K562 (cell line): Measurements from ENCODE around the gene SYTL5. TPM values are rescaled to one million over a fixed set of nuclear protein-coding genes. Genes with fewer than 3 reads are reported as not detected.

Experiments used
- ATAC-seq: fragments of 200-7000 bp; cut with Tn5 transposase; 3 replicates; pipeline ENCODE4 v1.9.1; 2020; ENCODE audit warnings: moderate library complexity
- BruUV-seq: library from RNA; stranded (reverse); fragments of 400-500 nt; replicated peaks from 2 replicates; lab custom pipeline; 2021; lab: Mats Ljungman, UMichigan
- CTCF ChIA-PET: fragments of 300-600 bp; formaldehyde crosslinking; extraction: SDS; loops from one replicate; lab custom pipeline; 2021; ENCODE audit warnings: low intra/inter-chr PET ratio; lab: Yijun Ruan, JAX
- POLR2A ChIA-PET: fragments of 300-600, 350-650 bp; sonication (Branson Sonifier 250); formaldehyde crosslinking; extraction: SDS; loops from one replicate; lab custom pipeline; 2021; ENCODE audit warnings: antibody characterized with exemption, inconsistent platforms; lab: Yijun Ruan, JAX
- DNase-seq, 4 experiments: peaks; one replicate each; pipeline versions ENCODE4 v3.0.0 to v3.0.0-alpha.2; 2011 to 2018; ENCODE audit warnings: low spot score in 3 of 4, mixed read lengths in 3 of 4; ENCODE audit errors: extremely low read depth in 1 of 4
- FAIRE-seq: peaks from 2 replicates; lab custom pipeline; 2011; peaks lifted over from hg19 to GRCh38; lab: Jason Lieb, UNC
- H2AFZ ChIP-seq: 2 replicates; pipeline ENCODE4 v1.6.0; 2011; ENCODE audit warnings: low read depth, low read length, control low read depth, inconsistent platforms
- H3K27ac ChIP-seq: fragments of 200-600 bp; 3 replicates; pipeline ENCODE4 v1.8.0; 2011; ENCODE audit warnings: low read depth, mild to moderate bottlenecking, control low read depth, inconsistent platforms, low read length, moderate library complexity, mixed read lengths; ENCODE audit errors: extremely low read depth
- H3K27me3 ChIP-seq, 2 experiments: fragments of 300-600 bp in 1 of 2; 2 replicates in 1 of 2; 3 replicates in 1 of 2; pipeline versions ENCODE4 v1.6.0 to v1.8.0; 2011; ENCODE audit warnings: inconsistent platforms in 2 of 2, low read length in 2 of 2, mild to moderate bottlenecking in 1 of 2, mixed read lengths in 1 of 2, moderate library complexity in 1 of 2; ENCODE audit not compliant: control insufficient read depth in 2 of 2, insufficient read depth in 2 of 2
- H3K36me3 ChIP-seq: fragments of 300-600 bp; 3 replicates; pipeline ENCODE4 v1.8.0; 2011; ENCODE audit warnings: mild to moderate bottlenecking, low read length, inconsistent platforms; ENCODE audit not compliant: control insufficient read depth, insufficient read depth
- H3K4me1 ChIP-seq, 2 experiments: fragments of 200-600 bp in 1 of 2; replicated peaks in 1 of 2; 2 replicates in 1 of 2; 3 replicates in 1 of 2; pipeline versions ENCODE4 v1.5.1 to v1.8.0; 2011; ENCODE audit warnings: inconsistent platforms in 2 of 2, low read length in 2 of 2, mild to moderate bottlenecking in 1 of 2, mixed read lengths in 1 of 2, moderate library complexity in 1 of 2; ENCODE audit not compliant: control insufficient read depth in 2 of 2, insufficient read depth in 2 of 2
- H3K4me2 ChIP-seq: 2 replicates; pipeline ENCODE4 v1.6.1; 2011; ENCODE audit warnings: low read length, control low read depth, inconsistent platforms, mixed read lengths; ENCODE audit not compliant: insufficient read depth
- H3K4me3 ChIP-seq: fragments of 200-600 bp; sonication (generic), shearing (Covaris generic); 2 replicates; pipeline ENCODE4 v1.5.1; 2016; ENCODE audit warnings: control low read depth, inconsistent platforms
- H3K79me2 ChIP-seq: fragments of 200-600 bp; 3 replicates; pipeline ENCODE4 v1.8.0; 2011; ENCODE audit warnings: low read length, inconsistent platforms; ENCODE audit not compliant: control insufficient read depth, insufficient read depth
- H3K9ac ChIP-seq, 2 experiments: 2 replicates each; pipeline versions ENCODE4 v1.6.0 to v1.6.1; 2011; ENCODE audit warnings: low read depth in 2 of 2, low read length in 2 of 2, control low read depth in 1 of 2, inconsistent platforms in 1 of 2, mild to moderate bottlenecking in 1 of 2, mixed read lengths in 1 of 2; ENCODE audit not compliant: insufficient read depth in 1 of 2
- H3K9me1 ChIP-seq: one replicate; pipeline ENCODE4 v1.6.0; 2011; ENCODE audit warnings: inconsistent platforms, mild to moderate bottlenecking, low read length, moderate library complexity; ENCODE audit not compliant: control insufficient read depth, insufficient read depth
- H3K9me3 ChIP-seq: replicated peaks from 2 replicates; pipeline ENCODE4 v1.5.1; 2011; ENCODE audit warnings: low read depth, low read length, inconsistent platforms; ENCODE audit not compliant: control insufficient read depth, insufficient read depth
- H4K20me1 ChIP-seq: replicated peaks from 2 replicates; pipeline ENCODE4 v1.6.1; 2011; ENCODE audit warnings: low read length, inconsistent platforms, mixed read lengths; ENCODE audit not compliant: control insufficient read depth, insufficient read depth
- ARHGAP35 ChIP-seq: fragments of 450-650 bp; IDR thresholded peaks from 2 replicates; pipeline ENCODE4 v1.6.1; 2018; ENCODE audit not compliant: partially characterized antibody
- CBFA2T2 ChIP-seq: fragments of 450-650 bp; conservative IDR thresholded peaks from 2 replicates; pipeline ENCODE4 v1.6.1; 2017; ENCODE audit warnings: mild to moderate bottlenecking
- HNRNPH1 ChIP-seq: fragments of 200-400 bp; formaldehyde crosslinking; optimal IDR thresholded peaks from 2 replicates; pipeline ENCODE3; 2017; ENCODE audit warnings: low read depth, mild to moderate bottlenecking, low read length, moderate library complexity
- RFX7 ChIP-seq: fragments of 250-450 bp; sonication (Bioruptor Pico); IDR thresholded peaks from 2 replicates; pipeline ENCODE4 v1.5.1; 2021; ENCODE audit warnings: mild to moderate bottlenecking
- SREBF1 ChIP-seq: fragments of 150-350 bp; IDR thresholded peaks from 2 replicates; pipeline ENCODE4 v1.6.1; 2014; ENCODE audit warnings: antibody characterized with exemption, low read depth, low read length, borderline replicate concordance
- WGBS: fragments of 100-300 bp; shearing (Covaris generic); methylation state at CpG from one replicate; pipeline ENCODE4 v1.1.6; 2016; ENCODE audit warnings: low coverage, mixed read lengths; ENCODE audit not compliant: insufficient coverage; ENCODE audit errors: missing lambda C conversion rate; 5-methylcytosine and 5-hydroxymethylcytosine counted together
- in situ Hi-C: fragments of 300-500 bp; cut with MboI; formaldehyde crosslinking; loops from 4 replicates; pipeline ENCODE4 v1.15.0; 2018; ENCODE audit warnings: inconsistent platforms, mixed read lengths
- intact Hi-C: fragments of 100-400 bp; cut with micrococcal nuclease; formaldehyde crosslinking; loops from 2 replicates; pipeline ENCODE4 v1.14.2; 2022
- polyA plus RNA-seq, 8 experiments: library from polyadenylated mRNA; depleted of rRNA in 4 of 8; stranded (reverse) in 5 of 8; unstranded in 3 of 8; fragments of >200 nt; fragmentation: Nextera tagmentation in 2 of 8; fragmentation: Illumina TruSeq in 1 of 8; extraction: Ambion mirVana in 2 of 8; extraction: Trizol in 1 of 8; gene quantifications; 2 replicates each; pipeline versions ENCODE4 v1.2.1 to v1.2.3, GENCODE V29; 2011 to 2014; ENCODE audit warnings: inconsistent platforms in 1 of 8, missing spikeins in 1 of 8
- total RNA-seq, 7 experiments: library from RNA; depleted of rRNA in 6 of 7; stranded (reverse); fragments of >200 nt in 6 of 7; fragmentation: Illumina TruSeq in 2 of 7; extraction: Trizol in 2 of 7; gene quantifications; 2 replicates each; pipeline versions ENCODE4 v1.2.1 to v1.2.3, GENCODE V29; 2011 to 2021; ENCODE audit warnings: low replicate concordance in 1 of 7

The SYTL5 gene
- total and polyA plus RNA-seq, 9 of the 15 experiments (the other 6 are each of a cell fraction or from before 2014, with no cell fraction given): 0.01 to 0.25 (median 0.09) TPM

GRCh38 chrX:38149016-38149415 lies 142.7 kb downstream of the SYTL5 start:
- no peak overlapping the region for H3K4me2 ChIP-seq
- H3K27ac ChIP-seq: no peak overlapping the region
- H3K9ac ChIP-seq: no peak overlapping the region
- ChIA-PET CTCF (no interaction called here), POLR2A (no interaction called here)
- H3K9me3 ChIP-seq: no peaks in the 10 kb centered on the region
- no peaks in the 10 kb centered on the region for H3K36me3 ChIP-seq
- no peak overlapping the region for H2AFZ ChIP-seq
- ATAC-seq: no peak
- H3K4me3 ChIP-seq: no peak overlapping the region
- in situ Hi-C loops: no loop called here
- BruUV-seq: no TSS peak
- no peaks in the 10 kb centered on the region for H3K27me3 ChIP-seq
- intact Hi-C loops: no loop called here
- no peak for DNase-seq
- FAIRE-seq: no peak
- TF ChIP-seq RFX7 (CRISPR knock-in tag): no peak
- TF ChIP-seq CBFA2T2: no peak
- TF ChIP-seq, all 486 proteins: peak for 0
- H3K4me1 ChIP-seq: no peaks in the 10 kb centered on the region
- no peaks in the 10 kb centered on the region for H3K9me1 ChIP-seq
- H3K79me2 ChIP-seq: no peaks in the 10 kb centered on the region
- no peaks in the 10 kb centered on the region for H4K20me1 ChIP-seq
- 8% methylated on average over 2 of the region's 2 CpGs for WGBS

- in situ Hi-C loops (loop anchor here (25.0 kb wide), 2 partner anchors 414 to 639 kb away; no protein-coding TSS in a partner anchor), intact Hi-C loops (no loop called here)
- H2AFZ ChIP-seq: no peak overlapping the region
- H3K27me3 ChIP-seq: no peaks in the 10 kb centered on the region; a peak in 1 of 5 replicates
- no peaks in the 10 kb centered on the region for H3K79me2 ChIP-seq
- no peak overlapping the region for H3K27ac ChIP-seq
- no peak for ATAC-seq
- no peaks in the 10 kb centered on the region for H3K9me3 ChIP-seq
- H3K36me3 ChIP-seq: no peaks in the 10 kb centered on the region
- no peak for FAIRE-seq
- CTCF ChIA-PET: no interaction called here
- DNase-seq: no peak
- H3K9me1 ChIP-seq: no peaks in the 10 kb centered on the region
- no peaks in the 10 kb centered on the region for H4K20me1 ChIP-seq
- no peak overlapping the region for H3K4me2 ChIP-seq
- BruUV-seq: no TSS peak
- H3K4me3 ChIP-seq: no peak overlapping the region
- 6% methylated on average over 4 of the region's 4 CpGs for WGBS
- no peaks in the 10 kb centered on the region for H3K4me1 ChIP-seq
- POLR2A ChIA-PET: interaction anchor here (0.6 kb wide), 1 partner anchor 594 kb away, joined by 4 read pairs; no protein-coding TSS in a partner anchor
- TF ChIP-seq SREBF1 (no peak), HNRNPH1 (no peak), ARHGAP35 (no peak)
- H3K9ac ChIP-seq: no peak overlapping the region
Measured at GRCh38 chrX:38150993-38151392, 144.6 kb downstream of the SYTL5 start.
